Activated T-cell treated with anti-CD3 and anti-CD28 coated beads for 4 hours (primary cell): ENCODE results near the gene SMIM12.
"Not testable (repeated sequence)": the region's sequence is repeated elsewhere in the genome, so short reads cannot be mapped to it uniquely, and the experiment has no call there.

Source experiments
- DNase-seq: peaks from one replicate; pipeline ENCODE4 v3.0.0-alpha.2; 2020

SMIM12 gene

DNA sequence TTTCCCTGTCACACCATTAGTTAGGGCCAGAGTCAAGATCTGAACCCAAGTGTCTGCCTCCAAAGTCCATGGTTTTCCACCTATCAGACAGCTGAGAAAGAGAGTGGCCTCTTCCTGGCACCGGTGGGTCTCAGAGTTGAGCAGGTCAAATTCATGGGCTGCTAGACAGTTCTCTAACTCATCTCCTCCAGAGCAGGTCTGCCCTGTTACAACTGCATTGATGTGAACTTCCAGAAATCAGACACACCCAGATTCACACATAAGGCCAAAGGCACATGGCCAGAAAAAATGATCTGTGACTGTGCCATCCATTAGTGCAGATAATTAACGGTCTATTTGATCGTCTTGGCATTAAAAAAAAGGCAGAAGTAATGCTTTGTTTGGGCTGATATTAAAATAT lies 17.5 kb downstream of the SMIM12 start:
- DNase-seq, result no peak

DNA sequence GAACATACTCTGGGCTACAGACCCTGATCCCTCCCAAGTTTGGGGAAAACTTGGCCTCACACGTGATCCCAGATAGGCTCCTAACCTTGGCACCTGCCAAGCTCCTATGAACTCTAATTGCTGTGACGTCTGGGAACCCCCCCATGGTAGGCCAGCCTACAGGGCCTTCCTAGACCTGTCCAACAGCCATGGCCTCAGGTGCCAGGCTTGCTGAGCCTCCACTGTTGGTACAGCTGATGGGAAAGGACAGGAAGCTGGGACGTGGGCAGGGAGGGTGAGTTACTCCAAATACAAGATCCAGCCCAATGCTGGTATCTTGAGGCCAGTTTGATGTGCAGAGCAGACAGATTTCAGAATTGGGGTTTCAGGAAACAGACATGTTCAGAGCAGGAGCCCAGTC lies 19.1 kb downstream of the SMIM12 start:
- no peak for DNase-seq

DNA sequence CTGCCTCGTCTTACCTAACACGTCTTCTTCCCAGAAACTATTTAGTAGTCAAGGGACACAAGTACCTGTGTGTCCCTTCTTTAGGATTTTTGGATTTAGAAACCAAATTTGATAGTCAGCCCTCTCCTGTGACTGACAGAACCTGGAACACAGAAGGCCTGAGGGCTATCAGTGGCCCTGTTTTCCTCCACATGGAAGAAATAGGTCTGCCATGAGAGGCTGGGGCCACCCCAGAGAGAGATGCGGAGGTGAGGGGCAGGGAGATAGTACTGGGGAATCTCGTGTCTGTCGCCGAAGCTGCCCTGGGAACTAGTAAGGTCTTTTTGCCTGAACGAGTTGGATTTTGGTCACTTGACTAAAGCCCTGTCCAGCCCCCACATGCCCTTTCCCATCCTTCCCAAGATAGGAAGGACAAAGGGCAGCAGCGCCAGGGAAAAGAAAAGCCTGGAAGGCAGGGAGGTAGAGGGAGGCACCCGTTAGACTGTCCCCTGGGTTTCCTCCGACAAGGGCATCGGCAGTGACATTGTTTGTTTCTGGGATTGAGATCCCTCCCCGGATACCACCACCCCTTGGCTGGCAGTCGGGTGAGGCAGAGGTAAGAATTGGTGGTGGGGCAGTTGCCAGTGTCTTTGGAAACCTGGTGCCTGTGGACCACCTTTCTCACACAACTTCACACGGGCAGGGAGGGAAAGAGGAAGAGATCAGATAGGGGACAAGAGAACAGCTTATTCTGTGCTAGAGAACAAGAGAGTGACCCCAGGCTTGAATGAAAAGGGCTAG lies 19.8 kb downstream of the SMIM12 start:
- DNase-seq, result no peak

DNA sequence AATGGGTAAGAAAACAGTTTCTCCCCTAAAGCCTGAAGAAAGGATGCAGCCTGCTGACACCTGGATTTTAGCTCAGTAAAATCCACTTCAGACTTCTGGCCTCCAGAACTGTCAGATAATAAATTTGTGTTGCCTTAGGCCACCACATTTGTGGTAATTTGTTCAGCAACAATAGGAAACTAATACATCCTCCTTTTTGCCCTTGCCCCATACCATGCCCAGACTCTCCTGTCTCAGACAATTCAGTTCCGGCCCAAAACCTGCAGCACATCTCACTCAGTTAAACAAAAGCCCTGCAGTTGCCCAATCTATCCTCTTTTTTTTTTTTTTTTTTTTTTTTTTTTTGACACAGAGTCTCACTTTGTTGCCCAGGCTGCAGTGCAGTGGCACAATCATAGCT lies 25.8 kb downstream of the SMIM12 start:
- no peak for DNase-seq

GRCh38 chr1:34831721-34832246 lies 27.8 kb downstream of the SMIM12 start:
- DNase-seq, result no peak

DNA sequence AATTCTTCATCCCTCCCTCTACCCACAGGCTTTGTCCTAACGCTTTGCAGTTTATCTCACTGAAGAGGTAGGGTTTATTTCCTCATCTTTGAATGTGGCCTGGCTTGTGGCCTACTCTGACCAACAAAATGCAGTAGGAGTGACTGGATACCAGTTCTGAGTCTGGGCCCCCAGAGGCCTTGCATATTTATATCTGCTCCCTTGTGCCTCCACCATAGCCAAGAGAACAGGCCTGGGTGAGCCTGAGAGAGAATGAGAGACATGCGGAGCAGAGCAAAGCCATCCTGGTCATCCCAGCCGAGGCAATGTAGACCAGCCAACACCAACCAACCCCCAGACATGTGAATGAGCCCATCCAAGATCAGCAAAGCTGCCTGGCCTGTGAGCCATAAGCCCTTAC lies 30.3 kb downstream of the SMIM12 start:
- no peak for DNase-seq

- no peak for DNase-seq
Observed at GRCh38 chr1:34828611-34829010, 30.9 kb downstream of the SMIM12 start.

DNA sequence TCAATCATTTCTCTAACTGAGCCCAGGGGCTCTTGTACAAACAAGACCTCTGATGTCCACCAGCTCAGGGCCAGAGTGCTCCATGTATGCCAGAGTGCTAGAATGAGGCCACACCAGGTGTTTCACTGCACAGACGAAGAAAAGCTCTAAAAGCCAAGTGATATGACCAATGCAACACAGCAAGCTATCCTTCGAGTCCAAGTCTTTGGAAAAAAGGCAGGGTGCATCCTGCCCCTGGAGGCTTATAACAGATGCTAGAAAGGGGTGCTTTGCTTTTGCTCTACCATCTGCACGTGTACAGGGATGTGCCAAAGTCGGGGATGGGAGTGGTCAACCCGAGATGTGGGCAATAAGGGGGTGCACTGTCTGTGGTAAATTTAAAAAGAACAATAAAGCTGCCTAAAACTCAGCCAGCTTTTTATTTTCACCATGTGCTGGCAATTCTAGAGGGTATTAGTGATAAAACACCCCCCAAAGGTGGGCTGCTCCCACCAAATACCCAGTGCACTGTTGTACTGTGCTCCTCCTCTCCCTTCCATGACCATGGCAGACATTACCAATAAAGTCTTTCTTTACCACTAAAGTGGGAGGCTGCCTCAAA lies 32.1 kb downstream of the SMIM12 start:
- DNase-seq, result no peak

- DNase-seq, result no peak
Observed at GRCh38 chr1:34825455-34826091, 34.0 kb downstream of the SMIM12 start.

DNA sequence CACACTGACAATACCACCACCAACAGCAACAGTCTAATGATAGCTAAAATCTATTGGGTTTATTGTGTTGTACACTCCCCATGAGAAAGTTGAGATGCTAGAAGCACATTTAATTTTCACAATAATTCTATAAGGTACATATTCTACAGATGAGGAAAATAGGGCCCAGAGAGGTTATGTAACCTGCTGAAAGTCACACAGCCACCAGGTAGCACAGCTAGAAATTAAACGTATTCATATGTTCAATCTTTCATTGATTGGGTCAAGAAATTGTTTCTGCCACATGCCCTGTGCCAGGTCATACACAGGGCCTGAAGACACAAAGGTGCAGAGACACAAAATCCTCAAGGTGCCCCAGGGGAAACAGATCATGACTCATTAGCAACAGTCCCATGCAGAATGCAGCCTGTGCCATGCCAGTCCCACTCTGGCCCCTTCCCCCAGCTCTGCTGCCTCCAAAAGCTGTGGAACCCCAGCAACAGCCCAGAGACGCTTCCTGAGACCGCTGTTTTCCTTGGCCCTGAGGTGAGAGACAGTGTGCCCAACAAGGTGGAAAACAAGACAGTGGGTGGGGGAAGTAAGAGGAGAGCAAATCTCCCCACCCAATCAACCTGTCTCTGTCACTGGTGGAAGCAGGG lies 34.6 kb downstream of the SMIM12 start:
- DNase-seq, result no peak

GRCh38 chr1:34822202-34822601 lies 37.3 kb downstream of the SMIM12 start:
- no peak for DNase-seq

- not testable (repeated sequence) for DNase-seq
Observed at GRCh38 chr1:34818862-34819261, 40.7 kb downstream of the SMIM12 start.

- no peak for DNase-seq
Observed at GRCh38 chr1:34816778-34817177, 42.8 kb downstream of the SMIM12 start.

DNA sequence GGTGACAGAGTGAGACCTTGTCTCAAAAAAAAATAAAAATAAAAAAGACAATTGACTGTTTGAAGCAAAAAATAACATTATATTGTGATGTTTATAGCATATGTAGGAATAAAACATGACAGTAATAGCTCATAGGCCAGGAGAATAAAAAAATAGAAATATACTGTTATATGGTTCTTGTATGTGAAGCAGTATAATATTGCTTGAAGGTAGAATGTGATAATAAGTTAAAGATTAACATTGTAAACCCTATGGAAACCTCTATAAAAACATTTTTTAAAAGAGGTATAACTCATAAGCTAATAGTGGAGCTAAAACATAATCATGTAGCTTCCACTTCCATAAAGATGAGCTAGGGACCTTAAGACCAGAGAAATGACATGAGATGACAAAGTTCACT lies 43.2 kb downstream of the SMIM12 start:
- DNase-seq, result no peak

GRCh38 chr1:34810781-34811180 lies 48.8 kb downstream of the SMIM12 start:
- not testable (repeated sequence) for DNase-seq

DNA sequence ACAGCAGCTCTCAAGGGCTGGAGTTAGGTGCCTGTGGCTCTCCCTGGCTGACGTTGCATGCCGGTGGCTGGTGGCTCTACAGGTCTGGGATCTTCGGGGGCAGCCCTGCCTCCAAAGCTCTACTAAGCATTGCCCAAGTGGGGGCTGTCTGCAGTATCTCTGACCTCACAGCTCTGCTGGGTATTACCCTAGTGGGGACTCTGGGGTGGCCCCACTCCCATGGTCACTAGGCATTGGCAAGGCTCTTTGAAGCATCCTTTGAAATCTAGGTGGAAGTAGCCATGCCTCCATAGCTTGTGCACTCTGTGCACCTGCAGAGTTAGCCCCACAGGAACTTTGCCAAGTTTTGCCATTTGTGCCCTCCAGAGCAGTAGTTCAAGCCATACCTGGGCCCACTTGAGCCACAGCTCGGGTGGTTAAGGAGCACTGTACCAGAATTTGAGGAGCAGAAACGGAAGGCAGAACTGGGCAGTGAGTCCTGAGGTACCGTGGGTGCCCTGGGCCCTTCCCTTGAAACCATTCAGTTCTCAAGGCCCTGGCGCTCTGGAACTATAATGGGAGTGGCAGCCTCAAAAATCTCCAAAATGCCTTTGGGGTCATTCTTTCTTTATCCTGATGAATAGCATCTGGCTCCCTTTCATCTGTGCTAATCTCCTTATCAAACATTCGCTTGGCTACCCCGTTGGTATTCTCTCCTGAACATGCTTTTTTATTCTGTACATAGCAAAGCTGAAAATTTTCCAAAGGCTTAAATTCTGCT lies 51.3 kb downstream of the SMIM12 start:
- no peak for DNase-seq

- DNase-seq, result no peak
Observed at GRCh38 chr1:34806396-34806795, 53.2 kb downstream of the SMIM12 start.

GRCh38 chr1:34803770-34804169 lies 55.8 kb downstream of the SMIM12 start:
- no peak for DNase-seq
